Measurements from ENCODE around the gene INO80B.

- TF ChIP-seq CTCF (IDR thresholded peaks at IDR 0.05; ENCODE audit: insufficient read depth, low read length) (no peak), POLR2AphosphoS5 (IDR thresholded peaks at IDR 0.05; ENCODE audit: low read depth) (no peak)
Observed at GRCh38 chr2:74424139-74424992, 30.5 kb upstream of the INO80B start.

Measured in HL-60 (cell line).